ENCODE data around the gene TAGLN. TPM values are rescaled to one million over a fixed set of nuclear protein-coding genes. Genes with fewer than 3 reads are reported as not detected.
A peak's percentile ranks its signal among the peaks of the same experiment; 100 is the strongest.

TAGLN gene
- total and polyA plus RNA-seq, 9 of the 15 experiments (the other 6 are each of a cell fraction or from before 2014, with no cell fraction given): 0.21 to 4.9 (median 1.1) TPM

GRCh38 chr11:117219995-117220394, 20.8 kb downstream of the TAGLN start (continued):
- TF ChIP-seq LEF1 (IDR thresholded peaks at IDR 0.05) (no peak), PPARD (CRISPR knock-in tag; IDR thresholded peaks at IDR 0.05) (no peak), KDM1A (IDR thresholded peaks at IDR 0.05) (0 out of 4 replicates have a peak, but pooled peaks of 1 of the 2 experiments have one; percentile 13), E2F5 (CRISPR knock-in tag; IDR thresholded peaks at IDR 0.05) (no peak), ARID1B (IDR thresholded peaks at IDR 0.05) (peak; percentile 83), GTF2B (IDR thresholded peaks at IDR 0.05; ENCODE audit: extremely low read depth, insufficient read length) (no peak), ZNF668 (CRISPR knock-in tag; IDR thresholded peaks at IDR 0.05) (no peak), ZBTB7A (IDR thresholded peaks at IDR 0.05; ENCODE audit: borderline replicate concordance, control insufficient read depth, low read depth, low read length) (no peak), SMARCE1 (IDR thresholded peaks at IDR 0.05) (peak; percentile 63; the same call in 1 of the 2 replicates), NCOR1 (IDR thresholded peaks at IDR 0.05) (peak; percentile 64; the same call in 1 of the 2 replicates), RBM39 (optimal IDR thresholded peaks at IDR 0.05; ENCODE audit: low read depth, low read length) (no peak), ZBTB11 (CRISPR knock-in tag; IDR thresholded peaks at IDR 0.05) (0 out of 6 replicates have a peak, but pooled peaks of 1 of the 3 experiments have one; percentile 40), SREBF2 (CRISPR knock-in tag; IDR thresholded peaks at IDR 0.05) (no peak), RBM17 (IDR thresholded peaks at IDR 0.05; ENCODE audit: borderline replicate concordance, low read depth, low read length) (no peak), MITF (IDR thresholded peaks at IDR 0.05) (no peak), ZEB2 (IDR thresholded peaks at IDR 0.05) (0 out of 2 replicates have a peak, but pooled peaks have one; percentile 32), ZNF384 (IDR thresholded peaks at IDR 0.05; ENCODE audit: low read depth, low read length) (no peak), UBTF (IDR thresholded peaks at IDR 0.05; ENCODE audit: borderline replicate concordance in 1 of 2, low read depth in 2 of 2, low read length in 2 of 2) (no peak)

Measured in K562 (cell line).